ENCODE results near the gene ORM2.

ORM2 gene

DNA sequence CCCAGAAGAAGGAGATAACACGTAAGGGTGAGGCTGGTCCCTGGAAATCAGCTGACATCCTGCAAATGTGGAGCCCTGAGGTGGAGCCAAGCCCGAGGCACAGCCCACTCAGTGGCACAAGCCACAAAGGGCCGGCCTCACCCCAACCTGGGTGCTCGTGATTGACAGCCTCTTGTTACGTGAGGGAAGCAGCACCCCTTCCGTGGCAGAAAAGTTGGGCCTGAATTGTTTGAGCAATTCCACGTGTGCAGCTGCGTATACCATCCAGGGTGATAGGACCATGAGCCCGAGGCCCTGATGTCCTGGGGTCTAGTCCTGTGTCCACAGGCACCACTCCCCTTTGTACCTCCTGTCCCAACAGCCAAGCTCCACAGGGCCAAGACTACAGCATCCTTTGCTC is 4.8 kb downstream of the ORM2 start:
- no peak for DNase-seq

DNA sequence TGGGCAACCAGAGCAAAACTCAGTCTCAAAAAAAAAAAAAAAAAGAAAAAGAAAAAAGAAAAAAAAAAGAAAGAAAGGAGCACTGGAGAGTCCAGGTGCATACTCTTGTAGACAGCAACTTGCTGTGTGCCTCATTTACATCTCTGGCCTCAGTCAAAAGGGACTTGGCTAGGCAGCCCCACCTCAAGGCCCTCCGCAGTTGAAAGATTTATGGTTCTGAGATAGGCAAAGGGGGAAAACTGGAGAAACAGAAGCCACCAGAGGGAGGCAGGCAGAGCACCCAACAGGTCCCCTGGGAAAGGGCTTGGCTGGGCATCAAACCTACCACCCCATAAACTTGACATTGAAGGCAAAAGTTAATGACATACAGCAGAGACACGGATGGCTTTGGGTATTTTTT is 6.1 kb downstream of the ORM2 start:
- DNase-seq = no peak

DNA sequence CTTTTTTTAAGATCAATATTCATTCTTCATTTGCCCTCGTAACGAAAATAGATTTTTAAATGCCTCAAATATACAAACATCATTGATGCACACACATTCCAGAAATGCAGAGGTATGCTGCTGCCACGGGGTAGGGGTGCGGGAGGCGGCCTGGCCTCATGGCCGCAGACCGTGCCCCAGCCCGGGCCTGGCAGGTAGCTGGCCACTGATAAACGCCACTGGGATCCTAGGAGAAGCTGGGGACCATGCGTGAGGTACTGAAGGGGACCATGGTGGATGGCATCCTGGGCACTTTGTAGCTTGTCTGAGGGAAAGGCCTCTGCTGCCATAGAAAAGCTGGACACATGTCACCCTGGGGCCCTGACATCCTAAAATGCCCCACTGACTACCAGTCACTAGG is 6.5 kb downstream of the ORM2 start:
- DNase-seq = no peak

DNA sequence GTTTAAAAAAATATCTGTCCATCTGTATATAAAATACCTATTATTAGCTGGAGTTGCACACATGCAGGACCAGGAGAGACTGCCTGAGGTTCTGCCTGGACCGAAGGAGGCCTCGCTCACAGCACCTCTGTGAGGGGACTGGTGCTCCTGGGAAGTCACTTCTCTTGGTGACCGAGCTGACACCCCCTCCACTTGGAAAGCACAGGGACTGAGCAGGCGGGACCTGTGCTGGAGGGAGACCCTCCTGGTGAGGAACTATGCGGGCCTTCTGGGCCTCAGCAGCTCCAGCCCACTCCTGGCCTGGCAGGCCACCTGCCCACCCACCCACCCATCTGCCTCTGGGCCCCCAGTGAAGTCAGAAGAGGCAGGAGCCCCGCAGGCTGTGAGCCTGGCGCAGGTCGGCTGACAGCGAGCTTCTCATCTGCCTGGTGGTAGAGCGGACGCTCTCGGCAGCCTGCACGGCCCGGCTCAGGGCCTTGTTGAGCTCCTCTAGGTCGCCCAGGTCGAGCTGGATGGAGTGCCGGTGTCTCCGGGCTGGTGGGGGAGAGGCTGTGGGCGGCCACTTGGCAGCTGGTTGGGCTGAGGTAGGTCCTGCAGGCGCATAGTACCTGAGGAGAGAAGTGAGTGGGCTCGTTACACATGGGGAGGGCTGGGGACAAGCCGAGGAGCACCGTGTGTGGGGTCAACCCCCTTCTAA is 7.2 kb downstream of the ORM2 start:
- no peak for DNase-seq

DNA sequence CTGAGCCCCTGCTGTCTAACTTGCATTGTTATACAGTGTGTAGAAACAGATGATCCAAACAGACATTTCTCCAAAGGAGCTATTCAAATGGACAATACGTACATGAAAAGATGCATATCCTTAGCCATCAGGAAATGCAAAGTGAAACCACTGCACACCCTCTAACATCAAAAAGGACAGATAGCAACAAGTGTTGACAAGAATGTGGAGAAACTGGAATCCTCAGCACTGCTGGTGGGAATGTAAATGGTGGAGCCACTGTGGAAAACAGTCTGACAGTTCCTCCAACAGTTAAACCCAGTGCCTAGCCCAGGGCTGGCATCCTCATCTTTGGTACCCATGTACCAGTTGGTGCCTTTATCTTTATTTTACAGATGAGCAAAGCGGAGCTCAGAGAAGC is 8.5 kb downstream of the ORM2 start:
- no peak for DNase-seq

DNA sequence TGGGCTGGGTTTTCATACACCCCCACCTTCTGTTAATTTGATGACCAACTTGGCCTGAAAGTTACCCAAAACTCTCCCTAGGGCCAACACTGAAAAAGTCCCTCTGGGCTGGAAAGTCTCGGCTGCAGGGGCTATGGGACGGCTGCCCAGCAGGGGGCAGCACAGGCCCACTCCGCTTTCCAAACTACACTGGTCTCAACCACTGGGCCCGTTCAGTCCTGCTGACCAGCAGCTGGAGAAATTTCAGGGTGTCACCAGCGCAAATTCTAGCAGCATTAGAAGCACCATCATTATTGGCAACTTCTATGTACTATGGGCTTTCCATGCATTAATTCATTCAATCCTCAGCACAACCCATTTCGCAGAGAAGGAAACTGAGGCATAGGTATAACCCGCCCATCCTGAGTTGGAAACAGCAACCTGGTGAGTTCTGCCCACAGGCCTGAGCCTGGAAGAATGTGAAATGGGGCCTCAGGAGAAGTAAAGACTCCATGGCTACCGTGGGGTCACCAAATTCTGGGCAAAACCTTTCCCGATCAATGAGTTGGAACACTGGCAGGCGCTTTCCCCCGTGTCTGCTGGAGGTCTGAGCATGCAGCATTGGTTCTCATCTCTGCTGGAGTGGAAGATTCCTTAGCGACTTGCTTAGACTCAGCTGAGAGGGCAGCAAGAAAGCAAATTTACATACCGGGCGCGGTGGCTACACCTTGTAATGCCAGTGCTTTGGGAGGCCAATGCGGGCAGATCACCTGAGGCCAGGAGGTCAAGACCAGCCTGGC is 9.7 kb downstream of the ORM2 start:
- no peak for DNase-seq

DNA sequence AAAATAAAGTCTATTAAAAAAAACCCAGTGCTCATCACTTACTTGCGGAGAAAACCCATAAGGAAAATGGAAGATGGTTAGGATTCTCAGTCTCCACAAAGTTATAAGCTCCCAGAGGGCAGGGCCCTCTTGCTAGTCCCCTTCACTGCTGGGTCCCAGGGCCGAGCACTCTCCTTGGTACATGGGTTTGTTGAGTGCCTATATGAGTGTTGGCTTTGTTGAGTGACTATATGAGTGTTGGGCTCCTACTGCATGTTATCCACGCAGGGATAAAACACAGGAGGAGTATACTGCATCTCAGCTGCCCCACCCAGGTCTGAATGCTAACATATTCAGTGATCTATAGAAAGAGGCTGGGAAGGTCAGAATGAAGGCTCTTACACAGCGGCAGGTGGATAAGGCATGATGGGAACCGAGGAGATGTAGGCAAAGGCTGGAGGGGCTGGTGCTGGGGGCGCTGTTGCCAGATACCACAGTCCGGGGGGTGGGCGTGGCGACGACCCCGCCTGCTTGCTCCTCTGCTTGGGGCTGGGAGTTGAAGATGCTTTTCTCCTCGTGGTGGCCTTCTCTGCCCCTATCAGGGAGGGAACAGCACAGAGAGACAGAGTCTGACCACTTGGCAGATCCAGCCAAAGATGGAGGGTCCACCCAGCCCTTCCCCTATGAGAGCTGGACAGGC is 11.6 kb downstream of the ORM2 start:
- no peak for DNase-seq

DNA sequence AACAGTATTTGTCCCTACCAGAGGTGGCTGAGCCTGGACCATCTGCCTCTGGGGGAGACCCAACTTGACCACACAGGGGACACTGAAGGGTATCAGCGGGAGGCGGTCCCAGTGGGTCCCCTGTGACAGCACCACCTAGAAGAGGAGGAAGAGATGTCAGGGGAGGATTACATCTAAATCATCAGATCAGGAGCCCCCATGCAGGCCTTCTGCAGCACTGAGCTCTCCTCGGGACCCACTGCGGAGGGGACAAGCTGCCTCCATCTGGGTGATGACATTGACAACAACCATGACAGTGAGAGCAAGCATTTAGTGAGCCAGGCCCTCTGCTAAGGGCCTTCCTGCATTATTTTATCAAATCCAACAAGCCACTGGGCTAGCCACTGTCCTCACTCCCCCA is 12.3 kb downstream of the ORM2 start:
- no peak for DNase-seq

DNA sequence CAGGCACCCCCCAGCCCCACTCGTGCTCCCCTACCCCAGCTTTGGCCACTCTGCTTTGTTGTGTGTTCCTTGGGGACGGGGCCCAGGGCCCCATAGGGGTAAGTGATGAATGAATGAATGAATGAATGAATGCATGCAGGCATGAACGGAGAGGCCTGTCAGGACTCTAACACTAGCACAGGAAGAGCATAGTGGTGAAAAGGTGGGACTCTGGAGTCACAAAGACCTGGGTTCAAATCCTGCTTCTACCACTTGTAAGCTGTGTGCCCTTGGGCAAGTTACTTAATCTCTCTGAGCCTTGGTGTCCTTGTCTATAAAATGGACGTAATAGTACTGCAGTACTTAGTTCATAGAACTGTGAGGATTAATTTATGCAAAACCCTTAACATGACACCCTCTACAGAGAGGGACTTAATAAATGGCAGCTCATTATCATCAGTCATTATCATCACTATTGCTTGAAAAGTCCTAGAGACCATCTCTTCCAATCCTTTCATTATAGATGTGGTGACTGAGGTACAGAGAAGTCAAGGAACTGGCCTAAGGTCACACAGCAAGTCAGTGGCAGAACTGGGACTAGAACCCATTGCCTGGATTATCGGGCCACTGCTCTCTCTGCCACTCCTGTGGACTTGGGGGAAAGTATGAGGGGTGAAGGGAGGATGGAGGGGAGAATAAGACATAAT is 13.2 kb downstream of the ORM2 start:
- no peak for DNase-seq

DNA sequence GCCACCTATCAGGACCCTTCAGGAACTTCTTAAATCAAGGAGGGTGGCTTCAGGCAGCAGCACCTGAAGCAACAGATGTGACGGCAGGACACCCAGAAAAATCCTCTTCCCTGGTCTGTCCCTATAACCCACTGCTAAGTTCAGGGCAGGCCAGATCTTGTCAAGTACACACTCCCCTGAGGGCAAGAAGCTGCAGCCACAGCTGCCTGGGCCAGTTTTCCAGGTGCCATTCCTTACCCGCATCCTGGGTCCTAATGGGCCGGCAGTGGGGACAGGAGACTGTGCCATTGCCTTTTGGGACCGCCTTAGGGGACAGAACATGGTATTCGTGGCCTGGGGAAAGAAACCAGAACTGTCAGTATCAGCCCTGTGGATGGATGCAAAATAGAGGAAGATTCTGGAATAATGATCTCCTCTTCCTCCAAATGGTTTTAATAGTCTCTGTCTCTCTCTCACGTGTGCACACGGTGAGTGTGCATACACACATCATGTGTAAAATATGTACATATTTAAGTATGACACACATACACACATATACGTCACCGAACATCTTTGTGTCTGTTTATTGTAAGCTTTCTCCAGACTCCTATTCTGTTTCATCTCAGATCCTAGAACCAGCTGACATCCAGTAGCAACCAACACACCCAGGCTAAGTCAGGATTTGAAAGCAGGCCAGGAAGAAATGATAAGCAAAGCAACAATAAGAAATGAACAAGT is 14.0 kb downstream of the ORM2 start:
- DNase-seq = no peak

DNA sequence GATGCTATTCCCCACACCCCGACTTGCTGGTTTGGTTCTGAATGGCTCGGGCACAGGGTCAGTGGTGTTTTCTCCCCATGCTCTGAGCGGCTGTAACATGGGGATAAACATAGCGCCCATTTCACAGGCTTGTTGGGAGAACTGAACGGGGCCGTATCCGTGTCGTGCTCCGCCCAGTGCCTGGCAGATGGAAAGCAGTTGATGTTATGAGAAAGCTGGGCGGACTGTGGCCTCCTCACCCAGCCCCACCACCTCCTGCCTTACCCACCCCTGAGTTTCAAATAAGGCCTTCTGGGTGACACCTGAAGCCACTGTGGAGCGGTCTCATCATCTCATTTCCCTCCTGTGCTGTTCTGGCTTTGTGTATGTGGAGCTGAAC is 14.5 kb downstream of the ORM2 start:
- no peak for DNase-seq

DNA sequence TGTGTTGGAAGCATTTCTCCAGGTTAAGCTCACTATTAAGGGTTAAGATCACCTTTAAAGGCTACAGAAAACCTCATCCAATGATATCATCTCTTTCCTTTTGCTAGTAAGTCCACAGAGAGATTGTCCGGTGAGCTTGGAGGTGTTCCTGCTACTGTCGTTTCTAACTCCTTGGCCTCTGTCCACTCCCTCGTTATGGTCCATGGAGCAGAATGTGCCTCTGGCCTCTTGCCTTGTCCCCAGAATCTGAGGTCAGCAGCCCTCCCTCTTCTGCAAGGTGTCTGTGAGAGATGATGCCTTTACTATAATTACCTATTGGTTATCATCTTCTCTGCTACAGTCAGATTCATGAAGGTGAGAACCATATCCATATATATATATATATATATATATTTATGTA is 15.0 kb downstream of the ORM2 start:
- DNase-seq = no peak

DNA sequence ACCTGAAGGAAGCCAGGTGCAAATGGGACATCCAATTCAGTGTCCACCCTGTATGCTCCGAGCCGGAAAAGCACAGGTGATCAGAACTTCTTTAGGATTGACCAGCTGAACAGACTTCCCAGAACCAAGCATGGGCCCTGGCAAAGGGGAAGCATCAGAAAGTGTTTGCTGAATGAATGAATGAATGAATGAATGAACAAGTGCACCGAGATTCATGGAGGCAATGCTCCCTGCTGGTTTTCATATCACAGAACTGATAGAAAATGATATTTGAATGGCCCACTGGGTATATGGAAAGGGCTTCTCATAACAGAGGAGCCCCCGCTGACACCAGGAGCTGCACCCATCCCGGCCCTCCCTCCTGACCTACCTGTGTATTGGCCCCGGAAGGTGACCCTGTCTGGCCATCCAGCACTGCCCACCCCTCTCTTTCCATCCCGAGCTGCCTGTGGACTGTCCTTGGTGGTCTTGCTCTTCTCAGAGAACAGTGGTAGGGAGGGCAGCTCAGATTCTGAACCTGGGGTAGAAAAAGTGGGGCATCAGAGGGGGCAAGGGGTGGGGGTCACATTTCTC is 15.9 kb downstream of the ORM2 start:
- no peak for DNase-seq

DNA sequence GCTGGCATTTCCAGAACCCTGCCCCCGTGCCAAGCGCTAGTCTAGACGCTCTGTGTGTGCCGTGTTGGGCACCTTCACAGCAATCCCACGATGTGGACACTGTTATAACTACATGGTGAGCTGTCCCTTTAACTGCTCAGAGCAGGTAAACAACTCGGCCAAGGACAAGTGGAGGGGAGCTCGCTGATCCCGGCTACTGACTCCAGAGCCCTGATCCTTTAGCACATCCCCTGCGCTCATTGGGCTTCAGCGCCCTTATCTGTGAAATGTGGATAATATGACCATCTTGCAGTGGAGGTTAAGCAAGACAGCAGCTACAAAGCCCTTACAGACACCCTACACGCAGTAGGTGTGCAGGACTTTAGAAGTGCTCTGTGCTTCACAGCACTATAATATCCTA is 16.5 kb downstream of the ORM2 start:
- no peak for DNase-seq

DNA sequence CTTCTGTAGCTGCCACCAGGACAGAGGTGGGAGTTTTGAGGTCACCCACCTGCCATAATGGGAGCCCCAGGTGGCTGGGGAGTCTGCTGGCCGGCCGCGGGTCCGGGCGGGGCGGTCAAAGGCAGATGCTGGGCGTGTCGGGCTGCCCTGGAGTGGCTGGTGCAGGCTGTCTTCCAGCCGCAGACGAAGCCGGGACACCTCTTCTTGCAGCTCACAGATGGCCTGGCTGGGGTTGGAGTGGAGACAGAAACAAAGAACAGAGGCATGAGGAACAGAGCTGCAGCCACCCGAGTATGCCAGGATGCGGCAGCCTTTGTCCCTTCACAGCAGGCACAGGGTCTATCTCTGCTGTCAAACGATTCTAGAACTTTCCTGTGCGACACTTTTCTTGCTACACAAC is 18.0 kb downstream of the ORM2 start:
- DNase-seq = no peak

DNA sequence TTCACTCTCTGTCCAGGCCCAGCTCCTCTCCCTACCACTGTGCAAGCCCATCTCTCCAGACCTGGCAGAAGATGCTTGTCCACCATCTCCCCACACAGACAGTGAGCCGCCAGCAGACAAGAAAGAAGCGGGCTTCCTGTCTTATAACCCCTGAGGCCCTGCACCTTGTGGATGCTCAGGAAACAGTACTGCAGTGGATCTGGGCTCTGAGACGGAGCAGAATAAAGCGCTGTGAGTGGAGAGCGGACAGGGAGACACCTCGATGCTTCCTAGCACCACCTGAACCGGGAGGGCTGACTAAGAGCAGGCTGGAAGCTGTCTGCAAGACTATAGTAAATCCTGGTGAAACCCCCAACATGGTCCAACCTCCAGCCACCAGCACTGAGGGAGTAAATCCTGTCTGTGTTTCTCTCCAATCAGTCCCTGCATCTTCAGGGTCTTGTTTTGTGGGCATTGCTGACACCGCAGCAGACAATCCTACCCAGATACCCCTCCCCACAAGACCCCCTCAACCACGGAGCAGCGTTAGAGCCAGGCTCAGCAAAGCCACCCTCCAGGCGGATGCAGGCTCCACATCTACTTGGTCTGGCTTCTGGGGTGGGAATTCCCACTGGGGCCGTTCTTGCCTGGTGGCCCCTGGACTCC is 18.7 kb downstream of the ORM2 start:
- no peak for DNase-seq

DNA sequence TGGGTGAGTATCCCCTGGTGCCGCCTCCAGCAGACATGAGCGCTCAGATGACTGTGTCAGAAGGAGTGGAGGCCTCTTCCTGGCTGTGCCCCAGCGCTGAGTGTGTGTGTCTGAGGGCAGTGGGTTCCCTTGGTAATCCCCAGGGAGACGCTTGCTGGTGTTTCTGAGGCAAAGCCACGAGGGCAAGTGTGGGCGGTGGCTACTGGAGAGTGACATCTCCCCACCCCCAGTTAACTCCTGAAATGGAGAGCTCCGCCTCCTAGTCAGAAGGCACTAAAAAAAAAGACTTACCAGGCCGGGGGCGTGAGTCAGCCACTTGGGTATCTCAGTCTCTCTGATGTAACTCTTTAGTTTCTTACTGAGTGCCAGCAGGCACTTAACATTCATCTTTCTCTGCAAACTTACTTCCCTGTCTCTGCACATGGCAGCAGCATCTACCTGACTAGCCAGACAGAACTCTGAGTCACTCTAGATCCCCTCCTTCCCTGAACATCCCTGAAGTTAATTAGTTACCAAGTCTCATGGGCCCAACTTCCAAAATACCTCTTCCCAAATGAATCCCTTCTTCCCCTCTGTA is 19.3 kb downstream of the ORM2 start:
- no peak for DNase-seq

DNA sequence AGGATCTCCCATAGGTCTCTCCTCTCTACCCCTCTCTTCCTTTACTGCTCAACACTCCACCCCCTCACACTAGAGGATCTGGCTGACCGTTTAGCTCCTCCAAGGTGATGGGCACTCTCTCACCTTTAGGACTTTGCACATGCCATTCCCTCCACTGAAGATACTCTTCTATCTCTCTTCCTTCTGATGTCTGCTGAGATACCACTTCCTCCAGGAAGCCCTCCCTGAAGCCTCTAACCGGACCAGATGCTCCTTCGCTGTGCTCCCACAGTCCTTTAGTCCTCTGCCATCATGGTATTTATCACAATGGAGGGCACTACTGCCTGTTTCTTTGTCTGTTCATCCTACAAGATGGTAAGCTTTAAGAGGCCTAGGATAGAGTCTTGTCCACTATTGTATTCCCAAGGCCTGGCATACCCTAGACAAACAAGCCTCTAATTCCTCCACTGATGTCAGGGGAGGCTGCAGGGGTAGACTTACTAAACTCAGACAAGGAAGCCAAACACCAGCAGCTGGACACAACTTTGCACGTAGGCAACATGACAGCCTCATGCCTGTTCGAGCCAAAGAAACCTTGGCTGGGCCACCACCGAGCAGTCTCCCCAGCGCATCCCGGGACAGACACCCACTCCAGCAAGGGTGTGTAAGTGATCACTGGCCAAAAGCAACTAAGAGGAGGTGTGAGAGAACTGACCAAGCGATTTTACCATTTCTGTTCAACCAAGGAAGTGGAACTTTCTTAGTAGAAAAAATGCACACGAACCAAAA is 20.2 kb downstream of the ORM2 start:
- no peak for DNase-seq

DNA sequence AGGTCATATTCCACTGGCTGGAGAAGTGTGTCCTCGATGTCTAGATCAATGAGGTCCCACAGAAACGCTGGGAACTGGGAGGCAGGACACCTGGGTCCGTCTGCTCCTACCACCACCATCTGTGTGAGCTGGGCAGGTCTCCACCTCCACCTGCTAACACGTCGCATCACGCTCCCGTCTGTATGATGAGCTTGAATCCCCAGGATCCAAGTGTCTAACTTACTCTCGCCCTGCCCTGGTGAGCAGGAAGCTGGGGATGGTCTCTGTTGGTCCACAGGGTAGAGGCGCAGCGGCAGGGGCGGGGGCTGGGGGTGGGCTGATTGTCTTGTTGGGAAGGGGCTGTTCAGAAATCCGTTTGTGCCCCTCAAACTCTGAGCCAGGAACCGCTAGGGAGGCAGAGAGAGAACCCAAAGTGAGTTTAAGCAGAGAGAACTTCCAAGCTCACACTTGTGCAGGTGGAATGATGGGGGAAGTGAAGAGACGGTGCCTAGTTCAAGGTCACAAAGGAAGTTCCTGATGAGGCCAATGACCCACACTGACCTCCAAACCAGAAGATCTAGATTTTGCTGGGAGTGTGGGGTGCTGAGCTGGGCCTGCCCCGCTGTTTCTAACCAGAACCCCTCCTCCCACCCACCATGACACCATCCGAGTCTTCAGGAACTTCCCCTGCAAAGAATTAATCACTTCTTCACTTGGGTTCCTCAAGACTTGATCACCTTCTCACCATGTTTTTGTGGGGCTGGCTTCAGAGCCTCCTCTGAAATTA is 21.1 kb downstream of the ORM2 start:
- no peak for DNase-seq

DNA sequence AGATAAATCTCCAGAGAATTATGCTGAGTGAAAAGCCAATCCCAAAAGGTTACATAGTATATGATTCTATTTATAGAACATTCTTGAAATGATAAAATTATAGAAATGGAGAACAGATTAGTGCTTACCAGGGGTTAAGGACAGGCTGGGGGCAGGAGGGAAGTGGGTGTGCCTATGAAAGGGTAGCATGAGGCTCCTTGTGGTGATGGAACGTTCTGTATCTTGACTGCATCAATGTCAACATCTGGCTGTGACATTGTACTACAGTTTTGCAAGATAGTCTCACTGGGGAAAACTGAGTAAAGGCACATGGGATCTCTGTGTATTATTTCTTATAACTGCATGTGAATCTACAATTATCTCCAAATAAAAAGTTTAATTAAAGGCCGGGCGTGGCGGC is 22.3 kb downstream of the ORM2 start:
- DNase-seq = no peak

Measured in DMS153 (cell line).